Right lobe of liver (tissue), 4 donors: ENCODE measurements around the gene KRTAP3-3.

ENCODE experiments used
- CTCF ChIP-seq, 4 donors: fragments of 200-600 bp in 3 of 4; fragments of 450-650 bp in 1 of 4; IDR thresholded peaks; one replicate each; pipeline versions ENCODE4 v1.5.1 to v1.8.0; 2016 to 2022; ENCODE audit warnings: antibody characterized with exemption in 4 of 4, mild to moderate bottlenecking in 2 of 4
- POLR2A ChIP-seq: fragments of 450-650 bp; IDR thresholded peaks from one replicate; pipeline ENCODE4 v1.6.1; 2017; ENCODE audit warnings: antibody characterized with exemption, mild to moderate bottlenecking
- donor health status: DM: no; HTN: no; CAD: no.
- donor health status: DM: no; HTN: no; CAD: no.
- donor health status: DM: no; HTN: yes; CAD: no.

DNA sequence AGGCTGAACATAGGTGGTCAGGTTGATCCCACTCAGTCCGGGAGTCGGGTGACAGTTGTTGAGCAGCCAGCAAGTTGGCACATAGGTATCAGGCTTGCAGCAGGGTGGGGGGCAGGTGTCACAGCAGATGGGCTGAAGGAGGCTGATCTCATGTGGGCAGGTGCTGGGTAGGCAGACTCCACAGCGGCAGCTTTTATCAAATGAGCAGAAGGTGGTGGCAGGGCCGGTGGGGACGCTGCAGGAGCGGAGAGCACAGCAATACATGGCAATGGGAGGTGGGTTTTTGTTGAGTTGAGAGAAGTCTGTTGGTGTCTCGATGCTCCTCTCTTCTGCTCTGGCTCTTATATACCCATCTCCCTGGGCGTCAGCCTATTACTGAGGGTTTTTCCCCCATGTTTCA, 14.8 kb upstream of the KRTAP3-3 start, which contains the start of gene KRTAP3-1:
- TF ChIP-seq CTCF (IDR thresholded peaks at IDR 0.05) = no peak
- no peak for TF ChIP-seq POLR2A
